PC-3 (cell line): Measurements from ENCODE around the gene EID3.

Experiments
- CTCF ChIP-seq: fragments of 300-600 bp; sonication (generic); conservative IDR thresholded peaks from 2 replicates; pipeline ENCODE4 v1.5.1; 2017; ENCODE audit warnings: antibody characterized with exemption, low read depth, mild to moderate bottlenecking, low read length
- EZH2 ChIP-seq: fragments of 300-600 bp; sonication (generic); IDR thresholded peaks from one replicate; pipeline ENCODE4 v1.6.1; 2017; ENCODE audit warnings: antibody characterized with exemption, mild to moderate bottlenecking, low read length; ENCODE audit not compliant: unreplicated experiment

GRCh38 chr12:104348994-104349494 is 45.5 kb downstream of the EID3 start:
- TF ChIP-seq CTCF (no peak), EZH2 (no peak)
